Measurements from ENCODE around the gene DDX10.

DDX10 gene

DNA sequence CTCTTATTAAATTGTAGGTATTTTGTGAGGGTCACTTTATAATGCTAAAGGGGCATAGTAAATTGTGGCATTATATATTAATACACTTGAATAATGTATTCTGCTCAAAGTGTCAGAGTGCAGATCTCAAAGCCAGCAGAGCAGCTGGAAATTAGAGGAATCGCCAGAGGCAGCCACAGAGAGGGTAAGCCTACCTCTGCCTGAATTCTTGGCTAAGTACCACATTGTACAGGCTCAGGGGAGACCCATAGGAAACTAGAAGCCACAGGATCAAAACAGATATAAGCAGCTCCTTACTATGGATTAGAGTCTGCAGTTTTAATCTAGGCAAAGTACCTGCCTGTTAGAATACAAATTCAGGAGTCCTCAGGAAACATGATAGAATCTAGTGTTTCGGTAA is 249.3 kb downstream of the DDX10 start:
- DNase-seq (ENCODE audit: low spot score in 2 of 2), result no peak
- H3K27me3 ChIP-seq (ENCODE audit: low read depth), result no peaks in the 10 kb centered on the region
- in situ Hi-C loops (cut with MboI; ENCODE audit: low sequenced_read_pairs), result no loop called here
- no peak overlapping the region for H3K4me3 ChIP-seq
- H3K4me1 ChIP-seq, result peaks cover 7% of the 10 kb centered on the region
- no peaks in the 10 kb centered on the region for H3K36me3 ChIP-seq (replicated peaks)
- no peaks in the 10 kb centered on the region for H3K9me3 ChIP-seq

DNA sequence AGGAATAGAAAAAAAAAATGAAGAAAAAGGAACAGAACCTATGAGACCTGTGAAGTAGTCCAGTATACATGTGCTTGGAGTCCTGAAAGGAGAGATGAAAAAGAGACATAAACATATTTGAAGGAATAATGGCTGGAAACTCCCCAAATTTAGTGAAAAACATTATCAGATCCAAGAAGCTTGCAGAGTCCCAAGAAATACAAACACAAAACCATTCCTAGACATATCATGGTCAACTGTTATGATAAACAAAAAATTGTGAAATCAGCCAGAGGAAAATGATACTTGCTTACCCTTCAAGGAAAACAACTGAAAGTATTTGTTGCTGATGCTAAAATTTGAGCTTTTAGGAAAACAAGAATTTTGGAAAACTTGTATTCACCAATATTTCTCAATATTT is 250.1 kb downstream of the DDX10 start:
- in situ Hi-C loops (cut with MboI; ENCODE audit: low sequenced_read_pairs), result no loop called here
- H3K27me3 ChIP-seq (ENCODE audit: low read depth), result no peaks in the 10 kb centered on the region

DNA sequence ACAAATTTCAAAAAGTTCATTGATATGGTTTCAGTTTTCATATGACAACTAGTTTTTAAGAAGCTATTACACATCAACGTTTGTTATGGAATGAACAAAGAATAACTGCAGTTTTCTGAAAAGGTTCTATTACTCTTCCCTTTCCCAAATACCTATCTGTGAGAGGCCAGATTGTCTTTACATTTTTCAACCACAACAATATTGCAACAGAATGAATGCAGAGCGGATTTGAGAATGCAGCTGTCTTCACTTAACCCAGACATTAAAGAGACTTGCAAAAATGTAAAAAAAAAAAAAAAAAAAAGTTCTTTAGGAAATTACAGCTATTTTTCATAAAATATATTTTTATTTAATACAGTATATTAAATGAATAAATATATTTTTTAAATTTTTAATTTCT is 250.8 kb downstream of the DDX10 start:
- no peaks in the 10 kb centered on the region for H3K36me3 ChIP-seq (replicated peaks)
- H3K4me3 ChIP-seq, result no peak overlapping the region
- H3K27me3 ChIP-seq (ENCODE audit: low read depth), result no peaks in the 10 kb centered on the region
- no peak for DNase-seq (ENCODE audit: low spot score in 2 of 2)
- in situ Hi-C loops (cut with MboI; ENCODE audit: low sequenced_read_pairs), result no loop called here
- H3K9me3 ChIP-seq, result no peaks in the 10 kb centered on the region
- H3K4me1 ChIP-seq, result peaks cover 7% of the 10 kb centered on the region

More for the DNA sequence above, 250.1 kb downstream of the DDX10 start:
- Histone ChIP-seq H3K36me3 (replicated peaks) (no peaks in the 10 kb centered on the region), H3K4me1 (peaks cover 7% of the 10 kb centered on the region), H3K9me3 (no peaks in the 10 kb centered on the region), H3K4me3 (no peak overlapping the region)
- DNase-seq (ENCODE audit: low spot score in 2 of 2), result no peak

DNA sequence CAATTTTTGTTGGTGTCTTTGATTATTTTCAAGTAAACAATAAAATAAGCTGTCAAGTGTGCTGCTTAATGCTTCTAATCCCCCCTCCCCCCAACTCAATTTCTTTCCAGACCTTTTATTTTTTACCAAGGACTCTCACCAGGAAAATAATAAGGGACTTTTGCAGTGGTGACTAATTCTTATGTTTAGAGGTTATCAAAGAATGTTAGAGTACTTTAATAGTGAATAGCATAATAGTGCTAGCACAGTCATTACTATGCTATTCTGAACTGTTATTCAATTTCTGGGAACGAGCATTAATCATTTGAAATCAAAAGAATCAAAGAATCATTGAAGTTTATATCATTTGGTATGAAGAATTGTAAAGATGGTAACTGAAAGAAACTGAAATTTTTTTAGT is 251.4 kb downstream of the DDX10 start:
- Histone ChIP-seq H3K36me3 (replicated peaks) (no peaks in the 10 kb centered on the region), H3K4me3 (no peak overlapping the region), H3K27me3 (ENCODE audit: low read depth) (no peaks in the 10 kb centered on the region), H3K9me3 (no peaks in the 10 kb centered on the region), H3K4me1 (peaks cover 7% of the 10 kb centered on the region)
- in situ Hi-C loops (cut with MboI; ENCODE audit: low sequenced_read_pairs), result no loop called here
- no peak for DNase-seq (ENCODE audit: low spot score in 2 of 2)

- no peak overlapping the region for H3K4me3 ChIP-seq
- peaks cover 7% of the 10 kb centered on the region for H3K4me1 ChIP-seq
- H3K36me3 ChIP-seq (replicated peaks), result no peaks in the 10 kb centered on the region
- H3K27me3 ChIP-seq (ENCODE audit: low read depth), result no peaks in the 10 kb centered on the region
- no peaks in the 10 kb centered on the region for H3K9me3 ChIP-seq
- DNase-seq (ENCODE audit: low spot score in 2 of 2), result no peak
- in situ Hi-C loops (cut with MboI; ENCODE audit: low sequenced_read_pairs), result no loop called here
Observed at GRCh38 chr11:108916935-108917334, 252.1 kb downstream of the DDX10 start.

- no peaks in the 10 kb centered on the region for H3K9me3 ChIP-seq
- H3K4me1 ChIP-seq, result peaks cover 33% of the 10 kb centered on the region
- DNase-seq (ENCODE audit: low spot score in 2 of 2), result no peak
- H3K36me3 ChIP-seq (replicated peaks), result no peaks in the 10 kb centered on the region
- in situ Hi-C loops (cut with MboI; ENCODE audit: low sequenced_read_pairs), result no loop called here
- H3K27me3 ChIP-seq (ENCODE audit: low read depth), result no peaks in the 10 kb centered on the region
- H3K4me3 ChIP-seq, result no peak overlapping the region
Observed at GRCh38 chr11:108921211-108921610, 256.3 kb downstream of the DDX10 start.

GRCh38 chr11:108922241-108922640 is 257.4 kb downstream of the DDX10 start:
- Histone ChIP-seq H3K4me1 (peaks cover 35% of the 10 kb centered on the region), H3K27me3 (ENCODE audit: low read depth) (no peaks in the 10 kb centered on the region), H3K36me3 (replicated peaks) (no peaks in the 10 kb centered on the region), H3K9me3 (no peaks in the 10 kb centered on the region), H3K4me3 (no peak overlapping the region)
- in situ Hi-C loops (cut with MboI; ENCODE audit: low sequenced_read_pairs), result no loop called here
- DNase-seq (ENCODE audit: low spot score in 2 of 2), result no peak

GRCh38 chr11:108923413-108923812 is 258.5 kb downstream of the DDX10 start:
- DNase-seq (ENCODE audit: low spot score in 2 of 2), result no peak
- in situ Hi-C loops (cut with MboI; ENCODE audit: low sequenced_read_pairs), result no loop called here
- H3K27me3 ChIP-seq (ENCODE audit: low read depth), result no peaks in the 10 kb centered on the region

DNA sequence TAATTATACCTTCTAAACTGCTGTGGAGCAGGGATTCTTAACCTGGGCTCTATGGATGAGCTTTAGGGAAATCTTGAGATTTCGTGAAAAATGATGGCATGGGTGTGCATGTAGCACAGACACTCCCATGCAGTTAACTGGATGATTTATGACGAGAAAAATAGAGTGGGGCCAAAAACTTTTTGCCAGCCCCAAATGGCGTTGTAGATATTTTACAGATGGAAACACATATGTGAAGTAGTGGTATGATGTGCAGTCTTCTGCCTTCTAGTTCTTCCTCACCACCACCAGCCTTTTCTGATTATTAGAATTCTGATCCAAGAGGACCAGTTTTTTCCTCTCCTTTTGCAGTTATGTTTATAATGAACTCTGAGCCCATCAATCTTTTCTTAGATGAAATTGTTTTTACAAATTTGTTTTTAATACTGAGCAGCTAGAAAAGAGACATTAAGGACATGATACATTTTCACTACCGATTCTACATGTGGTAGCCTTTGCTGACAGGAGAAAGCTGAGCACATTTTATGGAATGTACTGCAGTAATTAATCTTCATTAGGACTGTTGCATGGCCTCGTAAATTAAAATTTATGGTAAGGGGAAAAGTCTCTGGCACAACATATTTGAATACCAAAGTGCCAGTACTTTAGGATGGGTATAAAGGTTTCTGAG is 261.4 kb downstream of the DDX10 start:
- Histone ChIP-seq H3K36me3 (replicated peaks) (no peaks in the 10 kb centered on the region), H3K27me3 (ENCODE audit: low read depth) (no peaks in the 10 kb centered on the region), H3K4me3 (no peak overlapping the region), H3K9me3 (no peaks in the 10 kb centered on the region), H3K4me1 (peaks cover 45% of the 10 kb centered on the region)
- in situ Hi-C loops (cut with MboI; ENCODE audit: low sequenced_read_pairs), result no loop called here
- DNase-seq (ENCODE audit: low spot score in 2 of 2), result no peak

More at GRCh38 chr11:108923413-108923812, 258.5 kb downstream of the DDX10 start:
- no peaks in the 10 kb centered on the region for H3K9me3 ChIP-seq
- H3K4me1 ChIP-seq, result peaks cover 45% of the 10 kb centered on the region
- H3K4me3 ChIP-seq, result no peak overlapping the region
- no peaks in the 10 kb centered on the region for H3K36me3 ChIP-seq (replicated peaks)

GRCh38 chr11:108926841-108927577 is 262.1 kb downstream of the DDX10 start:
- peaks cover 45% of the 10 kb centered on the region for H3K4me1 ChIP-seq

GRCh38 chr11:108927791-108928545 is 263.1 kb downstream of the DDX10 start:
- DNase-seq (ENCODE audit: low spot score in 2 of 2), result no peak
- H3K9me3 ChIP-seq, result no peaks in the 10 kb centered on the region
- in situ Hi-C loops (cut with MboI; ENCODE audit: low sequenced_read_pairs), result no loop called here
- no peak overlapping the region for H3K4me3 ChIP-seq
- H3K27me3 ChIP-seq (ENCODE audit: low read depth), result no peaks in the 10 kb centered on the region
- peaks cover 38% of the 10 kb centered on the region for H3K4me1 ChIP-seq
- H3K36me3 ChIP-seq (replicated peaks), result no peaks in the 10 kb centered on the region

More at GRCh38 chr11:108926841-108927577, 262.1 kb downstream of the DDX10 start:
- peak; percentile 35 to 92 for DNase-seq (ENCODE audit: low spot score in 2 of 2)
- Histone ChIP-seq H3K36me3 (replicated peaks) (no peaks in the 10 kb centered on the region), H3K9me3 (no peaks in the 10 kb centered on the region), H3K4me3 (no peak overlapping the region), H3K27me3 (ENCODE audit: low read depth) (no peaks in the 10 kb centered on the region)
- in situ Hi-C loops (cut with MboI; ENCODE audit: low sequenced_read_pairs), result no loop called here

GRCh38 chr11:108929241-108929640 is 264.4 kb downstream of the DDX10 start:
- no peaks in the 10 kb centered on the region for H3K36me3 ChIP-seq (replicated peaks)
- no peaks in the 10 kb centered on the region for H3K27me3 ChIP-seq (ENCODE audit: low read depth)
- no peak overlapping the region for H3K4me3 ChIP-seq
- H3K4me1 ChIP-seq, result peaks cover 36% of the 10 kb centered on the region
- no peaks in the 10 kb centered on the region for H3K9me3 ChIP-seq
- in situ Hi-C loops (cut with MboI; ENCODE audit: low sequenced_read_pairs), result no loop called here
- DNase-seq (ENCODE audit: low spot score in 2 of 2), result no peak

GRCh38 chr11:108931168-108931567 is 266.3 kb downstream of the DDX10 start:
- peaks cover 18% of the 10 kb centered on the region for H3K4me1 ChIP-seq
- H3K4me3 ChIP-seq, result no peak overlapping the region
- in situ Hi-C loops (cut with MboI; ENCODE audit: low sequenced_read_pairs), result no loop called here
- DNase-seq (ENCODE audit: low spot score in 2 of 2), result no peak
- H3K27me3 ChIP-seq (ENCODE audit: low read depth), result no peaks in the 10 kb centered on the region
- no peaks in the 10 kb centered on the region for H3K36me3 ChIP-seq (replicated peaks)
- no peaks in the 10 kb centered on the region for H3K9me3 ChIP-seq

DNA sequence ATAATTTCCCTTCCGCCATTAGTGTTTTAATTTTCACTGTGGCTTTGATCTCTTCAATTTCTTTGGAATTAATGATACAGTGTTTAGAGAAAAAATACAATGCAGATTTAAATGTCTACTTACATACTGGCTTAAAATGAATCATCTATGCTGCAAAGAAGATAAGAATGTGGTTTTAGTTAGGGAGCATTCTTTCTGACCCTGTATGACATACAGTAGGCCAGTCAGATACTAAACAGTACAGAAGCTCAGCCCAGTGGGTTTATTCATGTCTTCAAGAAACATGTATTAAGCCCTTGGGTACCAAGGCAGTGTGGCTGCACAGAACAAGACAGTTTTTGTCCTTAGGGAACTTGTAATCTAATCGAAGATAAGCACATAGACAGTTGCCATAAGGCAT is 268.8 kb downstream of the DDX10 start:
- DNase-seq (ENCODE audit: low spot score in 2 of 2), result no peak
- no peaks in the 10 kb centered on the region for H3K9me3 ChIP-seq
- H3K36me3 ChIP-seq (replicated peaks), result no peaks in the 10 kb centered on the region
- no peak overlapping the region for H3K4me3 ChIP-seq
- peaks cover 13% of the 10 kb centered on the region for H3K4me1 ChIP-seq
- H3K27me3 ChIP-seq (ENCODE audit: low read depth), result no peaks in the 10 kb centered on the region
- in situ Hi-C loops (cut with MboI; ENCODE audit: low sequenced_read_pairs), result no loop called here
